ENCODE data around the gene ABCG1. TPM values are rescaled to one million over a fixed set of nuclear protein-coding genes. Genes with fewer than 3 reads are reported as not detected.

Gene ABCG1
- total RNA-seq: 10 to 100 TPM; 14.0 to 16.3 TPM

GRCh38 chr21:42218836-42219605 lies at the start of gene ABCG1:
TSS of gene ABCG1 (plus strand) at chr21:42219140. CDS start at chr21:42219263, 123 bp downstream.

GRCh38 chr21:42315296-42315891 lies 96.5 kb downstream of the ABCG1 start, which contains the start of gene TFF3:
TSS of gene TFF3 (minus strand) at chr21:42315409. CDS start at chr21:42315374, 35 bp downstream.

Other genes with a start within 250 kb of the ABCG1 start
- 10 to 100 TPM; 24.0 to 25.5 TPM for gene ZBTB21, start 208.8 kb upstream of the ABCG1 start, total RNA-seq
- gene UMODL1, start 147.8 kb upstream of the ABCG1 start, total RNA-seq: under 1 TPM; 0.19 to 0.20 TPM
- gene TFF3, start 96.3 kb downstream of the ABCG1 start, total RNA-seq: not detected
- gene TFF2, start 131.9 kb downstream of the ABCG1 start, total RNA-seq: not detected
- not detected for gene TFF1, start 147.4 kb downstream of the ABCG1 start, total RNA-seq
- gene TMPRSS3, start 176.9 kb downstream of the ABCG1 start, total RNA-seq: 1 to 10 TPM; 5.1 to 5.2 TPM
- 10 to 100 TPM; 71.5 to 72.4 TPM for gene UBASH3A, start 184.8 kb downstream of the ABCG1 start, total RNA-seq